NB4 (cell line): Measurements from ENCODE around the gene TLN1.

ENCODE experiments used
- DNase-seq: peaks from one replicate; pipeline ENCODE4 v3.0.0; 2010; ENCODE audit warnings: low read depth
- H3K4me3 ChIP-seq: one replicate; pipeline ENCODE4 v1.5.1; 2011; ENCODE audit warnings: mild to moderate bottlenecking, low read depth, low read length, moderate library complexity
- CTCF ChIP-seq: IDR thresholded peaks from one replicate; pipeline ENCODE4 v1.5.1; 2012; ENCODE audit warnings: low read depth, low read length
- MAX ChIP-seq: IDR thresholded peaks from 2 replicates; pipeline ENCODE4 v1.6.1; 2011; ENCODE audit warnings: low read depth, low read length
- MYC ChIP-seq: IDR thresholded peaks from 2 replicates; pipeline ENCODE4 v1.6.1; 2011; ENCODE audit warnings: low read depth, low read length
- POLR2A ChIP-seq: IDR thresholded peaks from 2 replicates; pipeline ENCODE4 v1.6.1; 2011; ENCODE audit warnings: mild to moderate bottlenecking; ENCODE audit not compliant: insufficient read length; ENCODE audit errors: extremely low read depth

TLN1 gene

GRCh38 chr9:35651956-35652828 is 79.8 kb downstream of the TLN1 start:
- H3K4me3 ChIP-seq: no peak overlapping the region
- TF ChIP-seq POLR2A: no peak
- peak; percentile 81 for DNase-seq

GRCh38 chr9:35650341-35651158 is 81.4 kb downstream of the TLN1 start, which contains the start of gene SIT1:
SIT1 (minus strand) TSS chr9:35650931; CDS start chr9:35650853, 78 bp downstream.
- DNase-seq: peak; percentile 25
- peak within 1 kb of the TSS; percentile 17 for H3K4me3 ChIP-seq
- TF ChIP-seq POLR2A: no peak

GRCh38 chr9:35649431-35650340 is 82.3 kb downstream of the TLN1 start:
- peak overlapping the region; percentile 17 for H3K4me3 ChIP-seq
- peak; percentile 95 for DNase-seq
- TF ChIP-seq MAX (0 out of 2 replicates have a peak, but pooled peaks have one; percentile 15), MYC (no peak; the same call in 1 of the 2 replicates), CTCF (no peak), POLR2A (no peak)
